HG02623 (cell line): ENCODE results near the gene SMPDL3B.

Source experiments
- ATAC-seq: cut with Tn5 transposase; IDR thresholded peaks from one replicate; pipeline ENCODE4 v1.9.1; 2021; ENCODE audit warnings: moderate library complexity; ENCODE audit not compliant: unreplicated experiment

Gene SMPDL3B, protein sequence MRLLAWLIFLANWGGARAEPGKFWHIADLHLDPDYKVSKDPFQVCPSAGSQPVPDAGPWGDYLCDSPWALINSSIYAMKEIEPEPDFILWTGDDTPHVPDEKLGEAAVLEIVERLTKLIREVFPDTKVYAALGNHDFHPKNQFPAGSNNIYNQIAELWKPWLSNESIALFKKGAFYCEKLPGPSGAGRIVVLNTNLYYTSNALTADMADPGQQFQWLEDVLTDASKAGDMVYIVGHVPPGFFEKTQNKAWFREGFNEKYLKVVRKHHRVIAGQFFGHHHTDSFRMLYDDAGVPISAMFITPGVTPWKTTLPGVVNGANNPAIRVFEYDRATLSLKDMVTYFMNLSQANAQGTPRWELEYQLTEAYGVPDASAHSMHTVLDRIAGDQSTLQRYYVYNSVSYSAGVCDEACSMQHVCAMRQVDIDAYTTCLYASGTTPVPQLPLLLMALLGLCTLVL

DNA sequence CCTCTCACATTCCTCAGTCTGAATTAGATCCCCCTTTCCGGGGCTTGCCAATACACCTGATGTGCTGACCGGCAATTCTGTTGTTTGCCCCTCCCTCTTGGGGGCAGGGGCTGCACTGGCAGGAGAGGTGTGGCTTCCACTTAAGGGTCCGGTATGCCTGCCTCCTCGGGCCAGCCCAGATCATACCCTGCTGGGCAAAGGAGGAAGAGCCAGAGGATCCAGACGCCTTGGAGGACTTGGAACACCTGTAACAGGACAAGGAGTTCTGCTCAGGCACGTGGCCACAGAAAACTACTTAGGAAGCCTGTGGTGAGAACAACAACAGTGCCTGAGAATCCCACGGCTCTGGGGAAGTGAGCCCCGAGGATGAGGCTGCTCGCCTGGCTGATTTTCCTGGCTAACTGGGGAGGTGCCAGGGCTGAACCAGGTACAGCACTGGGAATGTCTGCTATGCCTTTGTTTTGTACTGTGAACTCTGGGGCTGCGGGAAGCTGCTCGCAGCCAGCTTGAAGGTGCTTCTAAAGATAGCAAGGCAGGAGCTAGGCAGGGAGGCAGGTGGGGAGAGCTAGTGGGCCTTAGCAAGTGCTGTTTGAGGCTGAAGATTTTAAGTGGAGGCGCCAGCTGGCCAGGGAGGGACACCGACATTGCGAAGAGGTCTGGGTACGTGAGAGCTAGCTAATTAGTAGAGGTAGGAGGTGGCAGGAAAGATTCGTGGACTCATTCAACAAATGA is at the start of gene SMPDL3B:
TSS of gene SMPDL3B (plus strand) at position 183 of the 732 bp plus-strand sequence. CDS start at position 367, 184 bp downstream.
- ATAC-seq, result no peak

DNA sequence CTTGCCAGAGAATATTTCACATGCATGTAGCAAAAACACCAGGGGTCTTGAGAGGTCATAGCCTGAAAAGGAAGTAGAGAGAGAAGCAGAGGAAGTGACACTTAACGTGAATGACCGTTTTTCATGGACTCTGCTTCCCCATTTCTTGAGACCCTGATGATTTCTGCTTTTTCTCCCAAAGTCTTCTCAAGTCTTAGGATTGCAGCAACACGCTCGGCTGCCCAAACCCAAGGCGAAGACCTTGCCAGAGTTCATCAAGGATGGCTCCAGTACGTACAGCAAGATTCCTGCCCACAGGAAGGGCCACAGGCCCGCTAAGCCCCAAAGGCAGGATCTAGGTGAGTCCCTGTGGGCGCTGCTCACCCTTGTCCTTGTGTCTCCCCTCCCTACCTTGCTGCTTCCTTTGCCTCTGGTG is 49.7 kb upstream of the SMPDL3B start:
- ATAC-seq, result no peak

DNA sequence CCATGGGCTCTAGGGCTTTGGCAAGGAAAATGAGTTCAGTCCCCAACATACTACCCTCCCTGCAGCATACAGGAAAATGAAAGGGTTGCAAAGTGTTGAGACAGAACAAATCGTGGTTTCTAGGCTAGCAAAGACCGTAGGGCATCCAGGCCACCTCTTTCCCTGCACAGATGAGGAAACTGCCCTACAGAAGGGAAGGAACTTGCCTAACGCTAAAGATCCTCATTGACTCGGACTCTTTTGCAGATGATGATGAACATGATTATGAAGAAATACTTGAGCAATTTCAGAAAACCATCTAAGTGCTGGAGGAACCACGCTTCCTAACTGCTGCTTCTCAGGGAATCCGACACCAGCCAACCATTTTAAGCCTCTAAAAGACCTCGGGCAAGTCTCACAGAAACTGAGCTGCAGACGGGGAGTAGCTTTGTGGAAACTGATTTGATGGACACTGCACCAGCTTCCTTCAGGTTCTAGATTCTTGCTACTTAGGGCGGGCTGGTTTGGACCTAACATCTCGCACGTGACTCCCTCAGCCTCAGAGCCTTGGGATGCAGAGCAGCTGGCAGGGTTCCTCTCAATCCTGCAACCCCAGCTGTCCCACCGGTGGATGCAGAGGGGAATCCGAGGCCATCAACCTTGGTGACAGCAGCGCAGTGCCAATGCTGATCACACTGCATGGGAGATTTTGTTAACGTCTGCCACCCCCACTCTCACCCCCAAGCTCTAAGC is 49.0 kb upstream of the SMPDL3B start:
- no peak for ATAC-seq

DNA sequence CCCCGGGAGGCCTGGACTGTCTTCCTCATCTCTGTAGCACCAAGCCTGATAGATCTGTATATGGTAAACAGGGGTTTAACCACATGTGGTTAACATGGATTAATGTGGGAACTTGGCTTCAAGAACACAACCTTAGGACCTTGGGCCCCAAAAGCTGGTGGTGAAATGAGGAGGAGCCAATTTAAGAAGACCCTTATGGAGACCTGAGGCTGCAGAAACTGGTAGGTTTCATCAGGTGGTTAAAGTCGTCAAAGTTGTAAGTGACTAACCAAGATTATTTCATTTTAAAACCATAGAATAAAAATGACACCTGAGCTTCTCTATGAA is 48.5 kb upstream of the SMPDL3B start:
- ATAC-seq, result no peak

DNA sequence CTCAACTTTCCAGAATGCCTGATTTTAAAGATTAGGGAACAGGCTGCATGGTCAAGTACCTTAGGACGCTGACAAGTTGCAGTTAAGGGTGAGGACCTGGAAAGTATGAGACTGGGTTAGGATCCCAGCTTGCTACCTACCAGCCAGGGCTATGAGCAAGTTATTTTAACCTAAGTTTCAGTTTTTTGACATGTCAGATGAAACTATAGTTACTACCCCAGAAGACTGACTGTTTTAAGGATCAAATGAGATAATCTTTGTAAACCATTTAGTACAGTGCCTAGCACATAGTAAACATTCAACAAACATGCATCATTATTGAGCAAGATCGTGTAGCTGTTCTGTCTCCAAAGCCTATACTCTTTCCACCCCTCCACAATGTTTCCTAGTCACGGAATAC is 48.1 kb upstream of the SMPDL3B start:
- ATAC-seq, result no peak

DNA sequence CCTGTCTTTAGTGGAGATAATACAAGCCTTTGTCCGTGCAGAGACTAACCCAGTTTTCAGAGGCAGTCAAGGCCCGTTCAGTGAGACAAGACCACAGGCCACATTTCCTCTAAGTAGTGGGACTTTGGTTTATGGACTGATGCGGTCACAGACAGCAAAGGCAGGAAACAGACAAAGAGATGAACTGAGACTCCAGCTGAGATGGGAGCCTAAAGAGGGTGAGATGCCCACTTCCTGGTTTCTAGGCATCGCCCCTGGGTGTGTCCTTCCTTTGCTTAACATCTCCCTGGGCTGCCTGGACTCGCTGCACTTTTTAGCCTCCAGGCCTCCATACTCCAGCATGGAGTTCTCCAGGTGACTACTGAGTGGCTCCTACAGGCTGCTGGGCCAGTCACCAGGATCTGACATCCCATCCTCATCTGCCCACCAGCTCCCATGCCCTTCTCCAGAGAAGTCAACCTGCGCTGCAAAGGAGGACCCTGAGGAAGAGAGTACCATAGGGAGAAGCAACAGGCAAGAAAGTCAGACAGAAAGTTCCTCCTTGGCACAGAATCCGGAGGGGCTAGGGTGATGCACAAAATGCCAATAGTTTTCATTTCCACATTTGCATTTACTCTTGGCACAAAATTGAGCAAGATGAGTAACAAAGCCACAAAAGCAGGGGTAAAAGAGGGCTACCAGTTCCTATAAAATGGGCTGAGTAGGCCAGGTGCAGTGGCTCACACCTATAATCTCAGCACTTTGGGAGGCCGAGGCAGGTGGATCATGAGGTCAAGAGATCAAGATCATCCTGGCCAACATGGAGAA is 47.4 kb upstream of the SMPDL3B start:
- no peak for ATAC-seq

- no peak for ATAC-seq
These were observed 45.3 kb upstream of the SMPDL3B start for GRCh38 chr1:27889506-27889905.

GRCh38 chr1:27891196-27891889 is 43.5 kb upstream of the SMPDL3B start:
- peak; percentile 30 for ATAC-seq

DNA sequence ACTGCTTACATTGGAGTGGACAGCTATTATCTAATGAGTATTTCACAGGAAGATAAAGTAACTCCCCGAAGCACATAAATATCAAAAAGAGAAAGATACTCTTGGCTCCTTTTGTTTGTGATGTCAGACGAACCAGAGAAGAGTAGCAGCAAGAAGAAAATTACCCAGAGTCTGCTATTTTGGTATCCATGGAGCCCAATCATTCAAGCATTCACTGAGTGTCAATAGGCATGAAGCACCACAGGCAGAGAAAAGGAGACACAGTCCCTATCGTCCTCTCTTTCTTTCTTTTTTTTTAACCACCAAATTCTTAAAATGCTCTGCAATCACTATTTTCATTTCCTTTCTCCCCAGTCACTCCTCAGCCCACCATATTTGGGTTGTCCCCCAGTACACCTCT is 40.3 kb upstream of the SMPDL3B start:
- ATAC-seq, result no peak

DNA sequence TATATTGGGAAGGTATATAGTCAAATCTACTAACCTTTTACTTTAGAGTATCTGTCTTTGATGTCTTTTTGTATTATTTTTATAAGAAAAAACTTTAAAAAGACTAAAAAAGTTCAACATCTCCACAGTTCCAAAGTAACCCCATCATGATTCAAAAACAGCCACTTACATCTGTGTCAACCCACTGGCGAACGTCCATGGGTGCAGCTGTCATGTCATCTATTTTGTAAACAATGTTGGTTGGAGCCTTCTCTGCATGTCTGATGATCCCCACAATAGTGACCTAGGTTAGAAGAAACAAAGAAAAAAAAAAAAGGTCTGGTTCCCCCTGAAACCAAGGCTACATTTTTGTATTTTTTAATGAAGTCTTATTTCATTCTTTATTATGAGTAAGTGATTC is 28.0 kb upstream of the SMPDL3B start:
- no peak for ATAC-seq

GRCh38 chr1:27912429-27912828 is 22.4 kb upstream of the SMPDL3B start:
- ATAC-seq, result no peak

- no peak for ATAC-seq
These were observed 19.7 kb upstream of the SMPDL3B start for GRCh38 chr1:27915082-27915575.

- ATAC-seq, result no peak
These were observed 12.5 kb upstream of the SMPDL3B start for GRCh38 chr1:27922272-27922671.

DNA sequence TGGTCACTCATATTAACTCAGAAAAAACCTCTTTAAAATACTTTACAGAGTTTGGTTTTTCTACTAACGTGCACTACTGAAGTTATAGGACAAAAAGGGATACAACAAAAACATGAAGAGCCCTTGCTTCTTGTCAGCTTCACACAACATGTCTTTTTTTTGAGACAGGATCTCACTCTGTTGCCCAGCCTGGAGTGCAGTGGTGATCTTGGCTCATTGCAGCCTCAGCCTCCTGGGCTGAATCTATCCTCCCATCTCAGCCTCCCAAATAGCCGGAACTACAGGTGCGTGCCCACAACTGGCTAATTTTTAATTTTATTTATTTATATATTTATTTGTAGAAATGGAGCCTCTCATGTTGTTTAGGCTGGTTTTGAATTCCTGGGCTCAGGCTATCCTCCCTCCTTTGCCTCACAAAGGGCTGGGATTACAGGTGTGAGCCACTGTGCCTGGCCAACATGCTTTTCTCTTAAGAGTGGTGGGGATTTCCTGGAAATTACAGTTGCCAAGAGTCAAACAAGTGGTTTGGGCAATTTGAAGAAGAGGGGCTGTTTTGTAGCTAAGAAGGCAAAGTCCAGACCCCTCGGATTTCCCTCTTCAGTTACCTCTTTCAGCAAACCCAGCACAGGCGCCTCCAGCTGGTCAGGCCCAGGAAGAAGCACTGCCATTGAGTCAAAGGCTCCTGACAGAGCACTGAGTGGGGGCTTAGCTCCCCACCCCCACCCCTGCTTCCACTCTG is 6.4 kb upstream of the SMPDL3B start:
- no peak for ATAC-seq

DNA sequence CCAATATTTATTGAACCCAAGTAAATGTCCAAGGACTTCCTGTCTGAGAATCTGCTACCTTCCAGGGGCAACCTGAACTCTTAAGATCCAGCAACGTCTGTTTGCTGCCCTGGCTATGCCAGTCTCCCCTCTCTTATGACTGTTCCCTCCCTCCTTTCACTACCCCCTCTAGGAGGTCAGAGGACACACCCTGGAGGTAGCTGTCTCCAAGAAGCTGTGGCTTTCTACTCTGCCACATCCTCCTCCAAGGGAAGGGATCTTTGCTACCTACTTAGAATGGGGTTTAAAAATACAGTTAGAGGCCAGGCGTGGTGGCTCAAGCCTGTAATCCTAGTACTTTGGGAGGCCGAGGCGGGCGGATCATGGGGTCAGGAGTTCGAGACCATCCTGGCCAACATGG is 3.6 kb upstream of the SMPDL3B start:
- ATAC-seq, result no peak

DNA sequence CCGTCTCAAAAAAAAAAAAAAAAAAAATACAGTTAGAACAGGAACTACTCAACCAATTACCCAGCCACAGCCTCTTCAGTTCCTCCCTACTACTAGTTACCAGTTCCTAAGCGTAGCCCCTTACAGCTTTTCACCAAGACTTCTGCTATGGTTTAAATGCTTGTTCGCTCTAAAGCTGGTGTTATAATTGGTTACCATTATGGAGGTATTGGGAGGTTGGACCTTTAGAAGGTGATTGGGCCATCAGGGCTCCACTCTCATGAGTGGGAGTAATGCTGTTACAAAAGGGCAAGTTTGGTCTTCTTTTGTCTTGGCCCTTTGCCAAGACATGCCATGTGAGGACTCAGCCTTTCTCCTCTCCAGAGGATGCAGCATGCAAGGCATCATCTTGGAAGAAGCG is 3.0 kb upstream of the SMPDL3B start:
- no peak for ATAC-seq

DNA sequence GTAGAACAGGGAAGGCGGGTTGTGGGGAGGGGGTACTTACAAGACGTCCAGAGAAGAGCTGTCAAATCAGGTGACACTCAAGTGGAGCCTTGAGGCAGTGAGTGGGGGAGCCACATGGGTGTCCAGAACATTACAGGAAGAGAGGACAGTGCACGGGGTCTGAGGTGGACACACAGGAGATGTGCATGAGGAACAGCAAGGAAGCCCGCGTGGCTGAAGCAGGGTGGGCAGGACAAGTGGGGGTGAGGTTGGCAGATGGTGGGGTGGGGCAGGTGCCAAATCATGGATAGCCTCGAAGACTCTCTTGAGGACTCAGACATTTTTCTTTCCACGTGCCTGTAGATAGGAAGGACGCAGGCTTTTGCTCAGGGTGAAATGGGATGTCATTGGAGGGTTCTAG is 921 bp downstream of the SMPDL3B start:
- no peak for ATAC-seq

- ATAC-seq, result no peak
These were observed 1.6 kb downstream of the SMPDL3B start for GRCh38 chr1:27936370-27936769.

DNA sequence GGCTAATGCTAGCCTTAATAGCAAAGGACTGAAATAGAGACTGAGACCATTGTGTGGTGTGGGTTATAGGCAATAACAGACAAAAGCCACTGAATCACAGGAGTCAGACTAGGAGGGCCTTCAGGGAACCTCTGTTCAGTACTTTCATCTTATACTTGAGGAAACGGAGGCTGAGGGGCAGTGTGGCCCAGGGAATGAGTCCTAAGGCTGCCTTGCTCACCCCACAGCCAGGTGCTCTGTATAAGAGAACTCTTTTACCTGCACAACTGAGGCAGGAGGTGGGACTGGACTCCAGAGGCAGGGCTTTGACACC is 2.7 kb downstream of the SMPDL3B start:
- no peak for ATAC-seq

- no peak for ATAC-seq
These were observed 3.7 kb downstream of the SMPDL3B start for GRCh38 chr1:27938488-27938887.
